GM18499 (cell line): ENCODE results near the gene AMPH.

Source experiments
- ATAC-seq: cut with Tn5 transposase; IDR thresholded peaks from one replicate; pipeline ENCODE4 v1.9.1; 2021; ENCODE audit warnings: moderate number of reproducible peaks; ENCODE audit not compliant: insufficient read depth, unreplicated experiment

Gene AMPH

GRCh38 chr7:38548605-38549004, 82.6 kb downstream of the AMPH start:
- no peak for ATAC-seq

GRCh38 chr7:38546763-38547162, 84.4 kb downstream of the AMPH start:
- no peak for ATAC-seq

GRCh38 chr7:38545977-38546376, 85.2 kb downstream of the AMPH start:
- no peak for ATAC-seq

- no peak for ATAC-seq
These were observed 89.0 kb downstream of the AMPH start for GRCh38 chr7:38542156-38542555.

- ATAC-seq = no peak
These were observed 89.7 kb downstream of the AMPH start for GRCh38 chr7:38541440-38541839.

GRCh38 chr7:38539477-38540081, 91.6 kb downstream of the AMPH start:
- ATAC-seq = no peak

- ATAC-seq = no peak
These were observed 96.1 kb downstream of the AMPH start for GRCh38 chr7:38535073-38535472.

- no peak for ATAC-seq
These were observed 105.3 kb downstream of the AMPH start for GRCh38 chr7:38525857-38526256.

- no peak for ATAC-seq
These were observed 106.4 kb downstream of the AMPH start for GRCh38 chr7:38524786-38525185.

GRCh38 chr7:38520741-38521140, 110.4 kb downstream of the AMPH start:
- no peak for ATAC-seq

GRCh38 chr7:38518541-38518940, 112.6 kb downstream of the AMPH start:
- ATAC-seq = no peak

GRCh38 chr7:38512704-38513103, 118.5 kb downstream of the AMPH start:
- no peak for ATAC-seq

- ATAC-seq = no peak
These were observed 118.9 kb downstream of the AMPH start for GRCh38 chr7:38512291-38512690.

- ATAC-seq = no peak
These were observed 123.8 kb downstream of the AMPH start for GRCh38 chr7:38507384-38507783.

GRCh38 chr7:38506756-38507155, 124.4 kb downstream of the AMPH start:
- no peak for ATAC-seq

- ATAC-seq = no peak
These were observed 125.2 kb downstream of the AMPH start for GRCh38 chr7:38506004-38506403.

- ATAC-seq = no peak
These were observed 126.5 kb downstream of the AMPH start for GRCh38 chr7:38504684-38505083.

- ATAC-seq = no peak
These were observed 128.3 kb downstream of the AMPH start for GRCh38 chr7:38502848-38503247.

GRCh38 chr7:38502289-38502688, 128.9 kb downstream of the AMPH start:
- no peak for ATAC-seq

GRCh38 chr7:38492010-38492409, 139.2 kb downstream of the AMPH start:
- ATAC-seq = no peak

GRCh38 chr7:38482521-38482920, 148.7 kb downstream of the AMPH start:
- no peak for ATAC-seq

- ATAC-seq = no peak
These were observed 149.8 kb downstream of the AMPH start for GRCh38 chr7:38481401-38481800.

GRCh38 chr7:38478404-38478803, 152.8 kb downstream of the AMPH start:
- ATAC-seq = no peak
